GM21576 (cell line): ENCODE measurements around the gene STK32A.
"Not testable (repeated sequence)": the region's sequence is repeated elsewhere in the genome, so short reads cannot be mapped to it uniquely, and the experiment has no call there.

Source experiments
- ATAC-seq: cut with Tn5 transposase; IDR thresholded peaks from one replicate; pipeline ENCODE4 v1.9.1; 2021; ENCODE audit warnings: mild to moderate bottlenecking, moderate library complexity; ENCODE audit not compliant: unreplicated experiment

STK32A gene

GRCh38 chr5:147234825-147235635 is at the start of gene STK32A:
Gene STK32A, plus strand, starts transcription at chr5:147235026. Its CDS starts 4,609 bp downstream, at chr5:147239635.
- no peak for ATAC-seq

- ATAC-seq = no peak
Measured at GRCh38 chr5:147187099-147187540, 47.7 kb upstream of the STK32A start.

GRCh38 chr5:147188200-147189108 is 46.4 kb upstream of the STK32A start:
- ATAC-seq = peak; percentile 88

- ATAC-seq = peak; percentile 16
Measured at GRCh38 chr5:147189109-147189424, 45.8 kb upstream of the STK32A start.

- no peak for ATAC-seq
Measured at GRCh38 chr5:147190331-147190730, 44.5 kb upstream of the STK32A start.

GRCh38 chr5:147193123-147193522 is 41.7 kb upstream of the STK32A start:
- ATAC-seq = no peak

GRCh38 chr5:147200004-147200403 is 34.8 kb upstream of the STK32A start:
- ATAC-seq = no peak

GRCh38 chr5:147203213-147203612 is 31.6 kb upstream of the STK32A start:
- no peak for ATAC-seq

- ATAC-seq = no peak
Measured at GRCh38 chr5:147204576-147204975, 30.2 kb upstream of the STK32A start.

GRCh38 chr5:147208134-147208533 is 26.7 kb upstream of the STK32A start:
- ATAC-seq = no peak

GRCh38 chr5:147216552-147217154 is 18.2 kb upstream of the STK32A start:
- ATAC-seq = no peak

- no peak for ATAC-seq
Measured at GRCh38 chr5:147223343-147223742, 11.5 kb upstream of the STK32A start.

- no peak for ATAC-seq
Measured at GRCh38 chr5:147223948-147224791, 10.7 kb upstream of the STK32A start.

GRCh38 chr5:147225938-147226337 is 8.9 kb upstream of the STK32A start:
- no peak for ATAC-seq

GRCh38 chr5:147226512-147226911 is 8.3 kb upstream of the STK32A start:
- ATAC-seq = no peak

- ATAC-seq = no peak
Measured at GRCh38 chr5:147234239-147234824, 494 bp upstream of the STK32A start.

- ATAC-seq = no peak
Measured at GRCh38 chr5:147240266-147240985, 5.6 kb downstream of the STK32A start.

GRCh38 chr5:147243238-147243637 is 8.4 kb downstream of the STK32A start:
- ATAC-seq = not testable (repeated sequence)

- no peak for ATAC-seq
Measured at GRCh38 chr5:147245381-147246165, 10.7 kb downstream of the STK32A start.
